SK-N-SH treated with all-trans-retinoic acid at 6 μM for 48 hours (cell line): Measurements from ENCODE around the gene STX1B.

Experiments
- BACH2 ChIP-seq: fragments of 250-450 bp; sonication (Bioruptor Pico); IDR thresholded peaks from 2 replicates; pipeline ENCODE4 v1.9.0; 2021; ENCODE audit warnings: mild to moderate bottlenecking, borderline replicate concordance
- CREB5 ChIP-seq: fragments of 250-450 bp; sonication (Bioruptor Pico); IDR thresholded peaks from 2 replicates; pipeline ENCODE4 v1.5.1; 2020; ENCODE audit warnings: low read depth, mild to moderate bottlenecking, moderate library complexity
- ESRRG ChIP-seq: fragments of 250-450 bp; sonication (Bioruptor Pico); IDR thresholded peaks from 2 replicates; pipeline ENCODE4 v1.6.1; 2021; ENCODE audit warnings: mild to moderate bottlenecking
- ISL1 ChIP-seq: fragments of 250-450 bp; sonication (Bioruptor Pico); IDR thresholded peaks from 2 replicates; pipeline ENCODE4 v2.1.2; 2022; ENCODE audit warnings: mild to moderate bottlenecking, moderate library complexity
- PATZ1 ChIP-seq: fragments of 250-450 bp; sonication (Bioruptor Pico); IDR thresholded peaks from 2 replicates; pipeline ENCODE4 v1.8.0; 2020; ENCODE audit warnings: mild to moderate bottlenecking, moderate library complexity, borderline replicate concordance
- POU6F1 ChIP-seq: fragments of 250-450 bp; sonication (Bioruptor Pico); IDR thresholded peaks from 2 replicates; pipeline ENCODE4 v1.8.0; 2021; ENCODE audit warnings: low read depth, mild to moderate bottlenecking, moderate library complexity, borderline replicate concordance
- TCF4 ChIP-seq: fragments of 250-450 bp; sonication (Bioruptor Pico); IDR thresholded peaks from 2 replicates; pipeline ENCODE4 v1.8.0; 2021; ENCODE audit warnings: mild to moderate bottlenecking, moderate library complexity, borderline replicate concordance
- TOX ChIP-seq: fragments of 250-450 bp; sonication (Bioruptor Pico); IDR thresholded peaks from 2 replicates; pipeline ENCODE4 v1.8.0; 2021; ENCODE audit warnings: mild to moderate bottlenecking, moderate library complexity, borderline replicate concordance
- ZFP3 ChIP-seq: fragments of 250-450 bp; sonication (Bioruptor Pico); IDR thresholded peaks from 2 replicates; pipeline ENCODE4 v1.5.0; 2020; ENCODE audit warnings: mild to moderate bottlenecking, moderate library complexity
- ZFP30 ChIP-seq: fragments of 450-650 bp; formaldehyde crosslinking; IDR thresholded peaks from 2 replicates; pipeline ENCODE4 v1.5.0; 2022; ENCODE audit warnings: mild to moderate bottlenecking, moderate library complexity
- ZNF565 ChIP-seq: fragments of 450-650 bp; formaldehyde crosslinking; conservative IDR thresholded peaks from 2 replicates; pipeline ENCODE4 v1.5.0; 2020; ENCODE audit warnings: low read depth, mild to moderate bottlenecking, moderate library complexity

GRCh38 chr16:31025339-31025738 is 14.9 kb upstream of the STX1B start:
- TF ChIP-seq ZNF565 (no peak), TCF4 (CRISPR knock-in tag) (no peak), TOX (CRISPR knock-in tag) (no peak), POU6F1 (no peak), CREB5 (no peak), ISL1 (CRISPR knock-in tag) (no peak), BACH2 (CRISPR knock-in tag) (no peak), PATZ1 (CRISPR knock-in tag) (no peak), ZFP30 (CRISPR knock-in tag) (no peak), ESRRG (no peak), ZFP3 (CRISPR knock-in tag) (no peak)
